T-helper 2 cell (primary cell): ENCODE data around the gene MCAM.

Experiments used
- DNase-seq, 5 experiments: peaks; one replicate each; pipeline versions ENCODE4 v3.0.0 to v3.0.0-alpha.2; 2012 to 2022
- total RNA-seq, 2 donors: gene quantifications; one replicate each; lab custom pipeline; 2026; lab: John Stamatoyannopoulos, UW

Gene MCAM, protein sequence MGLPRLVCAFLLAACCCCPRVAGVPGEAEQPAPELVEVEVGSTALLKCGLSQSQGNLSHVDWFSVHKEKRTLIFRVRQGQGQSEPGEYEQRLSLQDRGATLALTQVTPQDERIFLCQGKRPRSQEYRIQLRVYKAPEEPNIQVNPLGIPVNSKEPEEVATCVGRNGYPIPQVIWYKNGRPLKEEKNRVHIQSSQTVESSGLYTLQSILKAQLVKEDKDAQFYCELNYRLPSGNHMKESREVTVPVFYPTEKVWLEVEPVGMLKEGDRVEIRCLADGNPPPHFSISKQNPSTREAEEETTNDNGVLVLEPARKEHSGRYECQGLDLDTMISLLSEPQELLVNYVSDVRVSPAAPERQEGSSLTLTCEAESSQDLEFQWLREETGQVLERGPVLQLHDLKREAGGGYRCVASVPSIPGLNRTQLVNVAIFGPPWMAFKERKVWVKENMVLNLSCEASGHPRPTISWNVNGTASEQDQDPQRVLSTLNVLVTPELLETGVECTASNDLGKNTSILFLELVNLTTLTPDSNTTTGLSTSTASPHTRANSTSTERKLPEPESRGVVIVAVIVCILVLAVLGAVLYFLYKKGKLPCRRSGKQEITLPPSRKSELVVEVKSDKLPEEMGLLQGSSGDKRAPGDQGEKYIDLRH
- total RNA-seq, result 5.3 to 25.9 reads per million in 2 donors

DNA sequence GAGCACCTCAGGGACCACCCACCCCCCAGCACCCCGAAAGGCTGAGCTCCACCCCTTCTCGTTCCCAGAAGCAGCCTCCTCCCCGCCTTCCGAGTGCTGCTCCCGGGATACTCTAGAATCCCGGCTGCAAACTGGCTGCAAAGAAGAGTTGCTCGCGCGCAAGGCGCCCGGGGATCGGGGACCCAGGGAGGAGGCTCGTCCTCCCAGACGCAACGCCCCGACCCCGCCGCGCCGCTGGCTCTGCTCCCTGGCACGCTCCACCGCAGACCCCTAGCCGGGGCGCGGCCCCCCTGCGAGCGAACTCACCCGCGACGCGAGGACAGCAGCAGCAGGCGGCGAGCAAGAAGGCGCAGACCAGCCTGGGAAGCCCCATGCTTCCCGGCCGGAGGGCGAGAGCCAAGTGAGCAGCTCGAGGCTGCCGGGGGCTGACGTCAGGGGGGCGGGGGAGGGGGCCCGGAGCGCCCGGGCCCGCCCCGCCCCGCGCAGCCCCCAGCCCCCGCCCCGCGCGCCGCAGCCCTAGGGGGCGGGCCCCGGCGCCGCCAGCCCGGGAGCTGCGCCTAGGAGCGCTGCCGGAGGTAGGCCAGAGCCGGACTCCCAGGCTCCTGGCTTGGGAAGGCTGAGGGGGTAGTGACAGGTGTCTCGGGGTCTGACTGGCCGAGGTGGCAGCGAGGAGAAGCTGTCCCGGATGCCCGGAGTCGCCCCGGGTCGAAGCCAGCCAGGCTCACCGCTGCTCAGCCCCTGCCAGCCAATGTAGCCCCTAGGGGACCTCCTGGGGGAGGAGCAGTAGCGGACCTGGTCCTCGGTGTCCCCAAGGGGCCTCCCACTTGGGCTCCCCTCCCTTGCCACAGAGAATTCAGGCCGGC, at the start of gene MCAM:
TSS of gene MCAM (minus strand) at position 402 of the 863 bp plus-strand sequence. CDS start at position 373, 29 bp downstream.
- DNase-seq, result no peak

DNA sequence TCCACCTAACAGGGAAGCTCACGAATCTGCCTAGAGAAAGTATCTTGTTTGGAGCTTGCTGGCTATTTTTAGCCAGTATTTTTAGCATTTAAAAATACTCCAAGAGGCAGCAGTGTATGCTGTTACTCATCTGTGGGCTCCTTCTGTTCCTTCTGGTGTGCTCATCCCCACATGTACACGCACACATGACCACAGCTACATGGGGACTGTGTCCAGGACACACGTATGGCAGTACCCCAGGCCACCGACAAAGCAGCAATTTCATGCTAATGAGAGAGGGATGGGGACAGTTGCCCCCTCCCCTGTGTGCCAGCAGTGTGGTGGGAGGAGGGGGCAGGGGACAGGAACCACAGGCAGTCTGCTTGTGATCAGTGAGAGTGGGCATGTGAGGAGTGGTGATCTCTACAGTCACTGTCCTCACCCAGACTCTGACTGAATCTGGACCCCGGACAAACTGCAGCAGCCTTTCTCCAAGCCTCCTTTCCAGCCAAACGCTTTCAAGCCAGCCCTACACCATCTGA, 48.2 kb upstream of the MCAM start:
- DNase-seq, result no peak

DNA sequence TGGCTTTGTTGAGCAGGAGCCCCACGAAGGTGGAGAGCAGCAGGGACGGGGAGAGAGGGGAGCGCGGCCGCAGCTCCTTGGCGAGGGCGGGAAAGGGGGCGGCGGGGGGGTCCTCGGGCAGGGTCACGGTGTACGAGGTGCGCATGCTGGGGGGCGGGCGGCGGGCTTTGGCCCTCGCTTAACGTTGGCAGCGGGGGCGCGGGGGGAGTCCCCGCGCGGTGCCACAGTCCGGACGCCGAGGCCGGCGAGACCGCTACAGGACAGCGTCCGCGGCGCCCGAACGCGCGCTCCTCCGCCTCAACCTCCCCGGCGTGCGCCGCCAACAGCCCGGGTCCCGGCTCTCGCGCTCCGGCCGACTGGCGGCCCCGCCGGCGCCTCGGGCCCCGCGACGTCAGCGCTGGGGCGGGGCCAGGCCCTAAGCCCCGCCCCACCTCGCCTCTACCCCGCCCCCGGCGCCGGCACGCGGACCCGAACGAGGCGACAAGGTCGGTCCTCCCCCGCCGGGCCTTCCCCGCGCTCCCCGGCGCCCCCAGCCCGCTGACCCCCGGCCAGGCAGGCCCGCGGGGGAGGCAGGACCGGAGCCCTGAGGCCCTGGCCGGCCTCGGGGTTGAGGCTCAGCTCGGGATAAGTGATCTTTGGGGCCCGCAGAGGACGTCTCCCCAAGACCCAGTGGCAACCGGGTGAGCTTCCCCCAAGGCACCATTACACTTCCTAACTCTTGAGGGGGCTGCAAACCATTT, 47.1 kb upstream of the MCAM start:
- peak; percentile 31 to 48 (median 35) for DNase-seq

DNA sequence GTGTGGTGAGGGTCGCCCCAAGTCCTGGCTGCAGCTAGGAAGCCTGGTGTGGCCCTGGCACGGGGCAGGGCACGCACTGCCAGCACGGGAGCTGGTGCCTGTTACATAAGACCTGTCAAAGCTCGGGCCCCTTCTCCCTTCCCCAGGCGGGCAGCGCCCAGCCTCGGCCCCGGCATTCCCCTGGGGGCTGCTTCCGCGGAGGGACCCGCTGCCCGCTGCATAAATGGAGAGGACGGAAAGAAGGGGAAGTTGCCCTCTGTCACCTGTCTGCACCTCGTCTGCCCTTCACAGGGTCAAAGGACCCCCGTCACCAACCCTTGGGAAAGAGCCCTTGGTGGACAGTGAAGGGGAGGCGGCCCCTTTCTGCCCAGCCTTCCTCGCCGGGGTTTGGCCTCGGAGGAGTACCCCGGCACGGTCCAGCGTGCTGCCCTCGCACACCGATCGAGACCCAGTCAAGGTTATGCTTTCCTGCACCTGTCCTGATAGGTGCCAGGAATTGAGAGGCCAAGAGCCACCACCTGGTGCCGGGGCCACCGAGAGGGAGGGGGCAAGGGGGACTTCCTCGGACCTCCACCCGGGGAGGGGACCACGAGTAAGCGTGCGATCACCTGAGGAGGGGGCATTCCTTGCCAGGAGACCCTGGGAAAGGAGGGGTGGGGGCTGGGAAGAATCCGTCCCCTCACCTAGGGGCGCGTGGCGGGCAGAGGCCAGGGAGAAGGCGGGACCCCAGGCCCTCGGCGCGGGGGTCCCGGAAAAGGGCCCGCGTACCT, 46.3 kb upstream of the MCAM start:
- no peak for DNase-seq

DNA sequence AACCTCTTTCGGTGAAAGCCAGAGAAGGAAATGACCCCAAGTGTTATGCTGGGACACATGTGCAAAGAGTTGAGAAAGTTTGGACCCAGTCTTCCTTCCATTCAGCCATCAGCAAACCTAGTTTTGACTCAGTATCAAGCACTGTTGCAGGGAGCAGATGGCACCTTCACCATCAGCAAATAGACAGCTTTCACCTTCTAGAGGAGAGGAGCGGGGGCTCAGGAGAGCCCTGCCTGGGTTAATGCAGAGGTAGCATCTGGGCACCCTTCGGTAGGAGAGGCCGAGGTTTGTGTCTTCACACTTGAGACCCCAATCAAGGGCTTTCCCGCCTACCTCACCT, 45.8 kb upstream of the MCAM start:
- DNase-seq, result no peak

DNA sequence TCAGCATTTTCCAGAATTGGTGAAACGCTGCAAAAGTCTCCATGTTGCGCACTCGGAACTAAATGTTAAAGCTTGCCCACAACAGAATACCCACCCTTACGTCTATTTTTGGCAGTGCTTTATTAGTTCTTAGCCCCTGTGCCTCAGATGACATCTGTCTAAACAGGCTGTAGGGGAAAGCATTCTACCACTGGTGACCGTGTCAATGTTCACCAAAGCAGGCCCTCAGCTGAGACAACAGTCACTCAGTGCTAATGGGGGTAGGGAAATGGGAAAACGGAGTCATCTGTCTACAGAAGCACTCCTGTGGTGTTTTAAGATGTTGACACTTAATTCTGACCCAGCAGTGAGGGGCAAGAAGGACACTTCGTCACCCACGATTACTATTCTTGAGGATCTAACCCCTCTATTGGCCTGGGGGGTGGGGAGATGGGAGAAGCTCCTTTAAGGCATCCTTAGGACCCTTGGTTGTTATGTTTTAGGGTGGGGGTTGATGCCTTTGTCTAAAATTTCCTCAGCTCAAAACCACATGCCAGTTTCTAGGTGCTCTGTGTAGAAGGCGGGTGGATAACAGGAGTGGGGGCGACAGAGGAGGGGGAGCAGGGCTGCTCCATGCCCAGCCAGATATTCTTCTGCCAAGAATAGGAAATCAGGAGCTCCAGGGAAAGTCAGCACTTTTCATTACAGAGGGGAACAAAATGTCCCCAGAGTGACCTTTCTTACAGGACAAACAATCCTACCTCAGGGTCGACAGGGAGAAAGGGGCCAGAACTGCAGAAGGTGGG, 45.2 kb upstream of the MCAM start:
- DNase-seq, result no peak

DNA sequence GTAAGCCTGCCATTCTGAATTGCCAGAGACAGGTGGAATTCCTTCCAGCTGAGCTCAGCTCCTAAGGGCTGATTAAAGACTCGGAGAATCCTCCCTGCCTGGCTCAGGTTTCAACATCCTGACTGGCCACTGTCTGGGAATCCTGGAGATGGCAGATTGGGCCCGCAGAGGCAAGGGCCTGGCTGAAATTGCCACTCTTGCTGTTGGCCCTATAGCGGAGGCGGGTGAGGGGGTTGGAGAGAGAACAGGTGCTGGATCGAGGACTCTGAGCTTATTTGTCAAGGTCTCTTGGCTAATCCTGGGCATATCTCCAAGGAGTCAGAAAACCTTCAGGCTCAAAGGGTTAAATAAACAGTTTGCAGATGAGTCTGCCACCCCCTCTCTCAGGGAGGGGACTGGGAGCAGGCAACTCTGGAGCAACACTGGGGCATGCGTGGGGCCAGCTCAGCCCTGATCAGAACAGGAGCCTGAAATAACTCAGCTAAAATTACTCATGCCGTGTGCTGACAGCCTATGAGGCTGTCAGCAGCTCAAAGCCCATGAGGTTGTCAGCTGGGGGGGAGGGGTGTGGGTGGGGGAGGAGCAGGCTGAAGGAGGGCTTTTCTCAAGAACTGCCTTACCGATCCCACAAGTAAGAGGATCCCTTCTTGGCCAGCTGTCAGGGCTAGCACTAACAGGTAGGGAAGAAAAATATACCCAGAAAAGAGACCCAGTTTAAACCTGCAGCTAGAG, 44.3 kb upstream of the MCAM start:
- peak in 2 of 5 experiments; percentile 28 to 32 for DNase-seq

DNA sequence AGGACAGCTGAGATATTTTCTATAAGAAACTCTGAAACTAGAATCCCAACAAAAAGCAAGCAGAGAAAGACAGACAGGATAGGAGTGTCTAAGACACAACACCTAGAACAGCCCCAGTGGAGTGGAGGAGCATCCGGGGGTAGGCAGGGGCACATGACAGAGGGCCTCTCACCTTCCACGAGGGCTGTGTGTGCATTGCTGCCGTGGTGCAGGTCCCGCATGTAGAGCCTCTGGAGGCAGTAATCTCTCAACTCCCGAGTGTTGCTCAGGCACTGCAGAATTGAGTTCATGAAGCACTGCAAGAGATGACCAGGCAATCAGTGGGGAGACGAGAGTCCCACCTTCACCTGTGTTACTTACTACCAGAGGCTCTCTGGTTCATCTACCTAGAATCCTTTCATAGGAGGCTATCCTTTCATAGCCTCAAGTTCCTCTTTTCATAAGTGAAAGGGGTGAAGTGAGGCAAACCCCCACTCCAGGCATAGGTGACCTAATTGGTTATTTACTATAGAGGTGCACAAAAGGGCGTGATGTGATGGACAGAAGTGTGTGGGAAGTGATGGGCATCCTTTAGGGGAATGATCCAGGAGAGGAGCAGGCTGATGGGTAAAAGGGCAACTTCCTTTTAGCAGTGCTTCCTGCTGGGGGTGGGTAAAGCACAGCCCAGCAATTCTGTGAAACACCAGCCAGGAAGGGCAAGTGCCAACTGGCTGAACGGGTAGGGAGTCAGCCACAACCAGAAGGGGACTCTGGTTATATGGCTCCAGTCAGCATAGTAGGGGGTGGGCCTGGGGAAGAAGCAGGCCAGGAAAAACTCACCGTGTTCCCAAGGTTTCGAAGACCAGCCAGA, 42.7 kb upstream of the MCAM start:
- DNase-seq, result no peak

DNA sequence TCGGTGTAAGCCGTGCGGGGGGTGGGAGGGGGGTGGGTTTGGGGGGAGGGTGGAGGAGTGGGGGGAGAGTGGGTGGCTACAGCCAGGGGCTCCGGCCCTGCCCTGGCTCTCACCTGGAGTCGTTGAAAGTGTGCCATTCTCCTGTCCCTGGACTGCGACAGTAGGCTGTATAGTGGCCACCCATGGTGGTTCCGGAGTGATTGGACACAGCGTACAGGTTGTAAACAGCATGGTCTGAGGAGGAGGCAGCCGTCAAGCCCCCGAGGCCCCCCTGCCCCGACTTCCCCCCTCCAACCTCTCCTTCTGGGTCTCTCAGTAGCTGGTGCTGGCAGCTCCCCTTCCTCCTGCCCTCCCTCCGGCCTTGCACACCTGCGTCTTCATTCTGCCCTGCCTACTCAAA, 40.1 kb upstream of the MCAM start:
- DNase-seq, result no peak

DNA sequence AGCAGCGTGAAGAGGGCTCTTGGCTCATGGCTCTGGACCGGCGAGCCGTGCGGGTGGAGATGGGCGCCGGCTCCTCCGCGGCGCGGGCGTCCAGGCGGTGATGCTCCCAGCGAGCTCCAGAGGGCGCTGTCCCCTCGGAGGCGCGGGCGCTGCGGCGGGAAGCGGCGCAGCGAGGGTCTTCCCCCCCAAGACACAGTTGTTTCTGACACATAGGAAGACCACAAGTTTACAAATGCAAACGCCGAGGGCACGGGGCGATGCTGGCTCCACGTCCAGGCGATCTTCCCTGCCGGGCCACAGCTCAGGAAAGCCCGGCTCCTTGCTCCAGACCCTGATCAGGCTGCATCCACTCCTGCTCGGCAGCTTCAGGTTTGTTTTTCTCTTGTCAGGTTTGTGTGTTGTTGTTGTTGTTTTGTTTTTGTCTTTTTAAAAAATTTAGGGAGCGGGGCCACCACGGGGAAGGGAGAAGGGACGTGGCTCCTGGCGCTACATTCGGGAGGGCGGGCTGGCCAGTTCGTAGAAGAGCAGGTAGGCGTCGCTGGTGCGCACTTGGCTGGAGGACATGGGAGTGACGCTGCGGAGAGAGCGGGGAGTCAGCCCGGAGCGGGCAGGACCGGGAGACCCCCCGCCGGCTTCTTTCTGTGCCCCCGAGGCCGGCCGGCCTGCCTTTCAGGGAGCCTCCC, 39.6 kb upstream of the MCAM start:
- DNase-seq, result peak; percentile 46 to 78 (median 60)

DNA sequence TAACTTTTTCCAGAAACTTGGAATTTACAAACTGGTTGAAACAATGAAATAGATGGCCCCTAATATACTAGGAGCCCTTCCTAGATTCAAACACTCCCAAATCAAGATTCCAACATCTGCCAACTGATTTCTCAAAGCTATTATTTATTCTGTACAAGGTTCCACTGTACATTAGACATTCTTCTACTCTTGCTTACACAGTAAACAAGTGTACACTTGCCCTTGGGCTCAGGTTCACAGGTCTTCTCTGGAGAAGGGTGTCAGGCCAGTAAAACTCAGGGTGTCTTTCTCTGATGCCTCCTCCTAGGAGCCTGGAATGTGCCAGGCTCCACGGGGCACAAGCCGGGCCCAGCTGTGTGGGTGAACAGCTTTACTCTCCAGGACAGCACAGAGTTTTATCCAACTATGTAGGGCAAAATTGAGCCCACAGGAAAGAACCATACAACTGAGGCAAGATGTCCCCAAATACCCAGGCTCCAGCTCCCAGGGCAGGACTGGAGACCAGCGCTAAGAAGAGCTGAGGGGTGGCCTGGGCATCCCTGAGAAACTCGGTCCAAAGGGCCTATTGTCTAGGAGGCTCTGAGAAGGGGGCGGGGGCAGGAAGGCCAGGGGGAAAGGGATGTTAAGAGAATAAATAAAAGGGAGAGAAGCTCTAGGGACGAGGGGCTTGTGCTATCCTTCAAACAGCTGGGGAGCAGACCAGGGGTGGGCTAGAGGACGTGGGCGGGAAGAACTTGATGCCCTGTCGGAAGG, 38.3 kb upstream of the MCAM start:
- DNase-seq, result no peak

DNA sequence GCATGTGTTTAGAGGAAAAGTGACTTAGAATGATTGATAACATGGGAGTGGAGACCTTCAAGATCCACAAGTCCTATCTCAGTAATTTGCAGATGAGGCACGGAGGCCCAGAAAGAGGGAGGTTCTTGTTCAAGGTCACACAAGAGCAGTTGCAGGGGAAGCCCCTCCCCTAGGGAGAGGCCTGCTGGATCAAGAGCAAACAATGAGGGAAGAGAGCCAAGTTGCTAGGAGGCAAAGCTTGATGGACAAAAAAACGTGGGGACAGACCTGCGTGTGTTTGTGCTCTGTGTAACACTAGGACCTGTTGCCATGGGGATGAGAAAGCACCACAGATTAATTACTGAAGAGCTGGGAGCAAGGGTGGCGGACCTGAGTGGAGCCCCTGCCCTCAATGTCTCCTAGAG, 35.9 kb upstream of the MCAM start:
- DNase-seq, result no peak

DNA sequence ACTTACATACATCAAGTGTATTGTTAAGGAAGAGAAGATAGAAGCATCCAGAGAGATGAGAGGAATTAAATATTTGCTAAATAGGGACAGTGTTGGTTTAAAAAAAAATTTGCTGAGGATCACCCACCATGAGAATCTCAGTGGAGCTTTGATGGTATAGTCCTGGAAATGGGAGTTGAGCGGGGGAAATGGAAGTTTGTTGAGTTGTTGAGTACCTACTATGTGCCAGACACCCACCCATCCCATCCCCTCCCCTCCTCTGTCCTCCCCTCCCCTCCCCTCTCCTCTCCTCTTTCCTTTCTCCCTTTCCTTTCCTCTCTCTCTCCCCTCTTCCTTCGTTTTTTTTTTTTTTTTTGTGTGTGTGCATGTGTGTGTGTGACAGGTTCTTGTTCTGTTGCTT, 34.3 kb upstream of the MCAM start:
- DNase-seq, result no peak

DNA sequence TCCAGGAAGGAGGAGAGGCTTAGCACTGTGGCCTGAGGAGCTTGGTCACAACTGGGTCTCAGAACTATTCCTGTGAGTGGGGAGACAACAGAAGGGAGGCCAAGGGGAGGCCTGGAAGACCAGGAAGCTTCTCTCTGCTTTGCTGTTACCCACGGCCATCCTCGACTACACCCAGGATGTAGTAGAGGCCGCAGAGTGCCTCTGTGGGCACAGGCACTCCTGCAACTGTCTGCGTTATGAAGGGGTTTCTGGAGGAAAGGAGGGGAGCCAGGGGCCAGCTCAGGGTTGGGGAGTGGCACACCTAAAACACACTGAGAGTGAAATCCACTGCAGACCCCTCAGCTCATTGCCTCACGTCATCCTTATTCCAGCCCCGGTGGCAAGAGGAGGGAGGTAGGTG, 33.4 kb upstream of the MCAM start:
- DNase-seq, result peak in 1 of 5 experiments; percentile 24

DNA sequence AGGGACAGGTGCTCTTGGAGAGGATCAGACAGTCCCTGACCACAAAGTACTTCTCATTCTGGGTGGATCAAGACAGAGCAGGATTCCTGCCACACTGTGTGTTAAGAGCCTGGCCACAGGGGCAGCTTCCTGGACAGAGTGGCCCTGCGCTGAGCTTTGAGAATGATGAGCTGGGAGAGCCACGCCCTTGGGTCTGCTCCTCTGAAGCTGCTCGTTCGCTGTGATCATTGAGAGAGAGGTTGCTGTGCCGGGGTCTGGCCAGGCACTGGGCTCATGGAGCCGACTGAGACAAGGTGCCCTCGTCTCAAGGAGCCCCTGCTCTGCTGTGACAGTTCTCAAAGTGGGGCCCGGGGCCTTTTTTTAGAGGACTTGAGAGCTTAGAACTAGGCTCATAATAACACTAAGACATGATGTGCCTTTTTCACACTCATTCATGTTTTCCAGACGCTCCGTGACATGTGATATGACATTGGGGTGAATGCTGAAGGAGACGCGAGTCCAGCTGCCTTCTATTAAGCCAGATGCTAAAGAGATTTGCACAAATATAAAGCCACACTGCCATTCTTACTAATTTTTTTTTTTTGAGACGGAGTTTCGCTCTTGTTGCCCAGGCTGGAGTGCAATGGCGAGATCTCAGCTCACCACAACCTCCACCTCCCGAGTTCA, 31.1 kb upstream of the MCAM start:
- DNase-seq, result no peak

DNA sequence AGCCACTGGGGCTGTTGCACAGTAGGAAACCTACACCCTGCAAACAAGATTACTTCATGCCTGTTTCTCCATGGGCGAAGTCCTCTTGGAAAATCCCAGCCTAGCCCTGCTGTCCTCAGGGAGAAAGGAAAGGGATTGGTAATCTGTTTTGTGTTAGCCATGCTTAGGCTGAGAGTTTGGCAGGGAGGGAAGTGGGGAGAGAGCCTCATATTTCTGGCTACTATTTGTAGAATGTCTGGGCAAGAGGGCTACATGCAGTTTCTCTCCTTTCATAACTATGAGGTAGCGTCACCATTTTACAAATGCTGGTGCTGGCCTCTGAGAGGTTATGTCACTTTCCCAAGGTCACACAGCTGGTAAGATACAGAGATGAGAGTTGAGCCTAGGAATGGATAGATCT, 30.3 kb upstream of the MCAM start:
- DNase-seq, result no peak

DNA sequence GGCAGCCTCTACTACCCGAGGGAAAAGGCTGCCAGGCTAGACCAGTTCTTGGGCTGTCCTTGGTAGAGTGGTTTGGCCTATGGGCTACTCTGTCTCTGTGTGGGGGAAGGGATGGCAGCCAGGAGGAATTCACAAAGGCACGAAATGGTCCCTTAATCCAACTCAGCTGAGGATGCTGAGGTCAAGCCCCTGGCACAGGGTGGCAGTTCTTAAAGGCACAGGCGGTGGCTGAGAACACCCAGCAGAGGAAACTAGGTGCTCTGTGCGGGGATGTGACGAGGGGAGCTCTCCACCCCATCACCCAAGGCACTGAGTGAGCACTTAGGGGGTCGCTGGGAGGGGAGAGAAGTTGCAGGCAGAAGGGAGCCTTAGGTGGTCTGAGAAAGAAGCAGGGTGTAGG, 29.7 kb upstream of the MCAM start, which contains the start of gene MFRP:
TSS of gene MFRP (minus strand) at position 101 of the 400 bp plus-strand sequence. CDS start 192 bp downstream, outside the sequence.
- no peak for DNase-seq
